GM21390 (cell line): ENCODE measurements around the gene ITLN2.
"Not testable (repeated sequence)": the region's sequence is repeated elsewhere in the genome, so short reads cannot be mapped to it uniquely, and the experiment has no call there.

Experiments
- ATAC-seq: cut with Tn5 transposase; IDR thresholded peaks from one replicate; pipeline ENCODE4 v1.9.1; 2021; ENCODE audit not compliant: unreplicated experiment

The ITLN2 gene

GRCh38 chr1:160953030-160953429 lies 1.6 kb downstream of the ITLN2 start:
- ATAC-seq = no peak

- ATAC-seq = no peak
These were observed 2.5 kb downstream of the ITLN2 start for GRCh38 chr1:160952129-160952510.

GRCh38 chr1:160951443-160952128 lies 3.0 kb downstream of the ITLN2 start:
- ATAC-seq = peak; percentile 49

GRCh38 chr1:160950657-160951056 lies 4.0 kb downstream of the ITLN2 start:
- no peak for ATAC-seq

GRCh38 chr1:160949881-160950280 lies 4.7 kb downstream of the ITLN2 start:
- no peak for ATAC-seq

GRCh38 chr1:160949216-160949880 lies 5.3 kb downstream of the ITLN2 start:
- ATAC-seq = not testable (repeated sequence)

GRCh38 chr1:160947174-160947759 lies 7.3 kb downstream of the ITLN2 start:
- ATAC-seq = not testable (repeated sequence)

- ATAC-seq = not testable (repeated sequence)
These were observed 8.7 kb downstream of the ITLN2 start for GRCh38 chr1:160945881-160946280.

- ATAC-seq = no peak
These were observed 9.5 kb downstream of the ITLN2 start for GRCh38 chr1:160945079-160945478.

GRCh38 chr1:160942926-160943325 lies 11.7 kb downstream of the ITLN2 start:
- ATAC-seq = no peak

- not testable (repeated sequence) for ATAC-seq
These were observed 17.9 kb downstream of the ITLN2 start for GRCh38 chr1:160936666-160937065.

- no peak for ATAC-seq
These were observed 18.9 kb downstream of the ITLN2 start for GRCh38 chr1:160935527-160936258.

GRCh38 chr1:160933305-160933704 lies 21.3 kb downstream of the ITLN2 start:
- not testable (repeated sequence) for ATAC-seq

GRCh38 chr1:160925652-160926244 lies 28.9 kb downstream of the ITLN2 start:
- ATAC-seq = no peak

GRCh38 chr1:160924791-160925651 lies 29.6 kb downstream of the ITLN2 start:
- no peak for ATAC-seq

- ATAC-seq = no peak
These were observed 37.9 kb downstream of the ITLN2 start for GRCh38 chr1:160916666-160917065.

GRCh38 chr1:160913229-160913628 lies 41.4 kb downstream of the ITLN2 start:
- not testable (repeated sequence) for ATAC-seq

- no peak for ATAC-seq
These were observed 42.7 kb downstream of the ITLN2 start for GRCh38 chr1:160911925-160912324.

- ATAC-seq = no peak
These were observed 43.2 kb downstream of the ITLN2 start for GRCh38 chr1:160911441-160911840.

GRCh38 chr1:160910170-160910750 lies 44.3 kb downstream of the ITLN2 start:
- no peak for ATAC-seq
